ENCODE results near the gene RRBP1.
"Not testable (repeated sequence)": the region's sequence is repeated elsewhere in the genome, so short reads cannot be mapped to it uniquely, and the experiment has no call there.

RRBP1 gene

GRCh38 chr20:17709361-17710293, 27.6 kb upstream of the RRBP1 start:
- peaks cover 27% of the 10 kb centered on the region for H3K4me1 ChIP-seq
- no peak overlapping the region for H3K27ac ChIP-seq

GRCh38 chr20:17708675-17709360, 26.8 kb upstream of the RRBP1 start:
- Histone ChIP-seq H3K27me3 (no peaks in the 10 kb centered on the region), H3K4me2 (no peak overlapping the region), H3K9ac (no peak overlapping the region), H3K4me1 (peaks cover 34% of the 10 kb centered on the region), H3K27ac (no peak overlapping the region), H3K4me3 (no peak overlapping the region), H3K36me3 (no peaks in the 10 kb centered on the region), H3K9me3 (no peaks in the 10 kb centered on the region), H4K20me1 (no peaks in the 10 kb centered on the region)
- no peak for TF ChIP-seq Cebpa-rat (IDR thresholded peaks at IDR 0.05)

More at GRCh38 chr20:17709361-17710293, 27.6 kb upstream of the RRBP1 start:
- Histone ChIP-seq H3K9me3 (no peaks in the 10 kb centered on the region), H3K4me3 (no peak overlapping the region), H3K9ac (no peak overlapping the region), H3K4me2 (no peak overlapping the region), H4K20me1 (no peaks in the 10 kb centered on the region), H3K36me3 (no peaks in the 10 kb centered on the region), H3K27me3 (no peaks in the 10 kb centered on the region)
- TF ChIP-seq Cebpa-rat (IDR thresholded peaks at IDR 0.05), result no peak

- not testable (repeated sequence) for H4K20me1 ChIP-seq, H3K4me3 ChIP-seq, H3K36me3 ChIP-seq, H3K27me3 ChIP-seq, H3K9me3 ChIP-seq, H3K4me2 ChIP-seq, H3K27ac ChIP-seq, H3K9ac ChIP-seq
- peaks cover 38% of the 10 kb centered on the region for H3K4me1 ChIP-seq
Measured at GRCh38 chr20:17707951-17708350, 25.9 kb upstream of the RRBP1 start.

GRCh38 chr20:17706632-17707031, 24.6 kb upstream of the RRBP1 start:
- no peak for TF ChIP-seq Cebpa-rat (IDR thresholded peaks at IDR 0.05)
- Histone ChIP-seq H3K9me3 (no peaks in the 10 kb centered on the region), H3K27me3 (no peaks in the 10 kb centered on the region), H3K9ac (no peak overlapping the region), H3K4me3 (no peak overlapping the region), H3K4me1 (peaks cover 28% of the 10 kb centered on the region), H3K36me3 (no peaks in the 10 kb centered on the region), H3K27ac (no peak overlapping the region), H3K4me2 (no peak overlapping the region), H4K20me1 (no peaks in the 10 kb centered on the region)

GRCh38 chr20:17705916-17706315, 23.9 kb upstream of the RRBP1 start:
- no peaks in the 10 kb centered on the region for H3K9me3 ChIP-seq
- no peak overlapping the region for H3K4me3 ChIP-seq
- no peaks in the 10 kb centered on the region for H4K20me1 ChIP-seq
- no peak overlapping the region for H3K4me2 ChIP-seq
- TF ChIP-seq Cebpa-rat (IDR thresholded peaks at IDR 0.05), result no peak
- no peaks in the 10 kb centered on the region for H3K36me3 ChIP-seq
- no peak overlapping the region for H3K9ac ChIP-seq
- no peak overlapping the region for H3K27ac ChIP-seq
- no peaks in the 10 kb centered on the region for H3K27me3 ChIP-seq
- H3K4me1 ChIP-seq, result peaks cover 21% of the 10 kb centered on the region

GRCh38 chr20:17704589-17705317, 22.7 kb upstream of the RRBP1 start:
- H3K9ac ChIP-seq, result no peak overlapping the region
- no peak for TF ChIP-seq Cebpa-rat (IDR thresholded peaks at IDR 0.05)
- H3K27ac ChIP-seq, result no peak overlapping the region
- H4K20me1 ChIP-seq, result no peaks in the 10 kb centered on the region
- no peak overlapping the region for H3K4me3 ChIP-seq
- peak overlapping the region; percentile 59 for H3K4me2 ChIP-seq
- peaks cover 11% of the 10 kb centered on the region for H3K4me1 ChIP-seq
- H3K9me3 ChIP-seq, result no peaks in the 10 kb centered on the region
- H3K36me3 ChIP-seq, result no peaks in the 10 kb centered on the region
- H3K27me3 ChIP-seq, result no peaks in the 10 kb centered on the region

- no peak for TF ChIP-seq Cebpa-rat (IDR thresholded peaks at IDR 0.05)
- no peak overlapping the region for H3K27ac ChIP-seq
- H3K27me3 ChIP-seq, result no peaks in the 10 kb centered on the region
- no peak overlapping the region for H3K9ac ChIP-seq
- no peak overlapping the region for H3K4me2 ChIP-seq
- no peak overlapping the region for H3K4me3 ChIP-seq
- 0 out of 2 replicates have a peak, but pooled peaks cover under 1% of the 10 kb centered on the region for H3K9me3 ChIP-seq
- H3K4me1 ChIP-seq, result peaks cover 11% of the 10 kb centered on the region
- no peaks in the 10 kb centered on the region for H4K20me1 ChIP-seq
- no peaks in the 10 kb centered on the region for H3K36me3 ChIP-seq
Measured at GRCh38 chr20:17701826-17702225, 19.8 kb upstream of the RRBP1 start.

GRCh38 chr20:17700637-17701036, 18.6 kb upstream of the RRBP1 start:
- no peaks in the 10 kb centered on the region for H4K20me1 ChIP-seq

GRCh38 chr20:17699931-17700351, 17.9 kb upstream of the RRBP1 start, which contains the start of gene BANF2:
TSS of gene BANF2 (plus strand) at chr20:17699966. CDS start at chr20:17725026, 25,060 bp downstream.
- no peak within 1 kb of the TSS for H3K4me3 ChIP-seq
- peaks cover 11% of the 10 kb centered on the region for H3K4me1 ChIP-seq
- H3K9ac ChIP-seq, result no peak within 1 kb of the TSS
- no peak within 1 kb of the TSS for H3K4me2 ChIP-seq
- peaks cover 14% of the 10 kb centered on the region for H3K9me3 ChIP-seq
- H3K27ac ChIP-seq, result no peak within 1 kb of the TSS
- no peaks in the 10 kb centered on the region for H3K27me3 ChIP-seq
- no peaks in the 10 kb centered on the region for H3K36me3 ChIP-seq
- H4K20me1 ChIP-seq, result no peaks in the 10 kb centered on the region
- TF ChIP-seq Cebpa-rat (IDR thresholded peaks at IDR 0.05), result no peak

More at GRCh38 chr20:17700637-17701036, 18.6 kb upstream of the RRBP1 start:
- H3K27ac ChIP-seq, result no peak overlapping the region
- H3K36me3 ChIP-seq, result no peaks in the 10 kb centered on the region
- H3K9me3 ChIP-seq, result peaks cover 12% of the 10 kb centered on the region
- no peak overlapping the region for H3K4me2 ChIP-seq
- TF ChIP-seq Cebpa-rat (IDR thresholded peaks at IDR 0.05), result no peak
- no peak overlapping the region for H3K9ac ChIP-seq
- peaks cover 11% of the 10 kb centered on the region for H3K4me1 ChIP-seq
- H3K4me3 ChIP-seq, result no peak overlapping the region
- H3K27me3 ChIP-seq, result no peaks in the 10 kb centered on the region
